ENCODE results near the gene RRP9. TPM values are rescaled to one million over a fixed set of nuclear protein-coding genes. Genes with fewer than 3 reads are reported as not detected.

RRP9 gene, protein sequence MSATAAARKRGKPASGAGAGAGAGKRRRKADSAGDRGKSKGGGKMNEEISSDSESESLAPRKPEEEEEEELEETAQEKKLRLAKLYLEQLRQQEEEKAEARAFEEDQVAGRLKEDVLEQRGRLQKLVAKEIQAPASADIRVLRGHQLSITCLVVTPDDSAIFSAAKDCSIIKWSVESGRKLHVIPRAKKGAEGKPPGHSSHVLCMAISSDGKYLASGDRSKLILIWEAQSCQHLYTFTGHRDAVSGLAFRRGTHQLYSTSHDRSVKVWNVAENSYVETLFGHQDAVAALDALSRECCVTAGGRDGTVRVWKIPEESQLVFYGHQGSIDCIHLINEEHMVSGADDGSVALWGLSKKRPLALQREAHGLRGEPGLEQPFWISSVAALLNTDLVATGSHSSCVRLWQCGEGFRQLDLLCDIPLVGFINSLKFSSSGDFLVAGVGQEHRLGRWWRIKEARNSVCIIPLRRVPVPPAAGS
- total RNA-seq (2022; extraction: Qiagen RNA extraction), result 36.3 to 47.6 TPM (median 41.9 TPM) in 5 replicates

DNA sequence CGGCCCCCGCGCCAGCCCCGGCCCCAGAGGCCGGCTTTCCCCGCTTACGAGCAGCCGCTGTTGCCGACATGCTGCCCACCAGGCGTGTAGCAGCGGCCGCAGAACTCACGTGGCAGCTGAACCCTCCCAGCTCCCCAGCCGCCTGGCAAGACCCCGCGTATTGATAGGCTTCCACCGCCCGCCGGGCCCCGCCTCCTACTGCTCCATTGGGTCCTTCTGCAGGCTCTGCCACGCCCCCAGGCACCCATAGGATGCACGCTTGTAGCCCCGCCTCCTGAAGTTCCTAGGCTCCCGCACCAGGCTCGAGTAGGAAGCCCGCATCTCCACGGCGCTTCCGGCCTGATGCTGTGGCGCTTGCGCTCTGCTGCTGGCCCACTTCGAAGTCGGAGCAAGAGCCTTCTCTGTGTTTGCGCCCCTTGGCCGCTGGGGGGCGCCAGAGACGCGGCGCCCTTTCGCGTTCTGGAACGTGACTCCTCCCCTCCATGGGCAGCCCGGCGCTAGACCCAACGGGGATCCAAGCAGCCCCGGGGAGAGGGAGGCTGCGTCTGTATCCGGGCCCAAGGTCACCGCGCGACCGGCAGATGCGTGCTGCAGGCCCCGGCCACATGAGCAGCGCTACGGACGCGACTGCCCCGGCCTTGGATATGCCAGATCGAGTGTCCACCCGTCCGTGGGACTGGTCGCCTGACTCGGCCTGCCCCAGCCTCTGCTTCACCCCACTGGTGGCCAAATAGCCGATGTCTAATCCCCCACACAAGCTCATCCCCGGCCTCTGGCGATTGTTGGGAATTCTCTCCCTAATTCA, at the start of gene RRP9, which contains the start of gene PARP3:
RRP9 (minus strand) TSS at position 107 of the 805 bp plus-strand sequence; CDS start at position 70, 37 bp downstream.
PARP3 (plus strand) TSS at position 566 of the 805 bp plus-strand sequence. CDS start 993 bp downstream, outside the sequence.

DNA sequence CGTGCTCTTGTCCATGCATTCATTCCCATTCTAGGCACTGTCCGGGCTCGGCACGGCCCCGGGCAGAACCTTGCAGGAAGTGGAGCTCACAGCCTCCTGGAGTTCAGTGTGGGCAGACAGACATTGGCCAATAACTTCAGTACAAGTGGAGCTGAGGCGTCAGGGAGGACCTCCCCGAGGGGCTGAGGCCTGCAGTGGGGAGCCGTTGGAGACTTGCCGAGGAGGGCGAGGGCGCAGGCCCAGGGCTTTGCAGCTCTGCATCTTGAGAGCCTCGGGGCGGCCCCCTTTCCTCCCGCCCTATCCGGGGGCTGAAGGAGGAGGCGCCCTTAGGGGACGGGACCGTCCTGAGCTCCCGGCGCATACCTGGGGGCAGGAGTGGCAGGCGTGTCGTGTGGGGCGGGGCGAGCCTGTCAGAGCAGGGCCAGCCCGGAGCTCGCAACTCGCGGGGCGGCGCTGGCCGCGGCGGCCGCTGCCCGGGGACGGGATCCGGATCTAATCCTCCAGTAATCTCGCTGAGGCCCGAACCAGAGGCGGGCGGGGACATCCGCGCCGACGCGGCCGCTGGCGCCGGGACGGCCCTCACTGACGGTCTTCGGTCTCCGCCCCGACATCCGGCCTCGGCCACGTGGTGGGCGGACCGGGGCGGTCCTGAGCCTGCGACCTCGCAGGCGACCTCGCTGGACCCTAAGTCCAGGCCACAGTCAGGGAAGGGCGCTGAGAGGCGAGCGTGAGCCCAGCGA, 41.3 kb upstream of the RRP9 start, which contains the start of gene ACY1:
ACY1 (plus strand) TSS at position 698 of the 740 bp plus-strand sequence. CDS start 530 bp downstream, outside the sequence.

DNA sequence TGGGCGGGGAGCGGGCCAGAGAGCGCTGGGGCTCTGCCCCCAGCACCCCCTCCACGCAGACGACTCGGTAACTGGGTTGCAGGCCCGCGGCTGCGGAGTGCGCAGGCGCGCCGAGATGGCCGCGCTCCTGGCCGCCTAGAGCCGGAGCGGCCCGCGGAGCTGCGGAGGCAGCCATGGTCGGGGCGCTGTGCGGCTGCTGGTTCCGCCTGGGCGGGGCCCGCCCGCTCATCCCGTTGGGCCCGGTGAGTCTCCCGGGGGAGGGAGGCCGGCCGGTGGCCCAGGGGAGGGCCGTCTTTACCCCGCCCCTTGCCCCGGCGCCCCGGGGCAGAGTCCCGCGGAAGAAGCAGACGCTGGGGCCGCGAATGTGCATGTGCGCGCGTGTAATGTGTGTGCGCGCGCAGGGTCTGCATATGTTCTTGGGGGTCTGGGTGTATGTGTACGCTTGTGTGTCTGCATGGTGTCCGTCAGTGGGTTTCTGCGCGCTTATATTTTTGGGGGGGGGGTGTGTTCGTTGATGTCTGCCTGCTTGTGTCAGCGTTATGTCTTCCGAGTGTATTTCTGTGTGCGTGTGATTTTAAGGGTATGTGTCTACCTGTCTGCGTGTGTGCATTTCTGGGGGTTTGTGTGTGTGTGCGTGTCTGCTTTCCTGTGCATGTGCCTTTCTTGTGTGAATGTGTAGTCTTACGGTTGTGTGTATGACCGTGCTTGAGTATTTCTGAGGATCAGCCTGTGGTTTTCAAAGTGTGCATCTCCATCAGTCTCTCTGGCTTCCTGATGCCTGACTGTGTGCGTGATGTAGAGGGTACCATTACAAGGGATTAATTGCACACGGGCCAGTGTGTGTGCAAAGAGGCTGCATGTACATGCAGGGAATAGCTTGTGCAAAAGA, 33.5 kb upstream of the RRP9 start, which contains the start of gene ABHD14A:
ABHD14A (plus strand) TSS at position 102 of the 889 bp plus-strand sequence; CDS start at position 174, 72 bp downstream.

DNA sequence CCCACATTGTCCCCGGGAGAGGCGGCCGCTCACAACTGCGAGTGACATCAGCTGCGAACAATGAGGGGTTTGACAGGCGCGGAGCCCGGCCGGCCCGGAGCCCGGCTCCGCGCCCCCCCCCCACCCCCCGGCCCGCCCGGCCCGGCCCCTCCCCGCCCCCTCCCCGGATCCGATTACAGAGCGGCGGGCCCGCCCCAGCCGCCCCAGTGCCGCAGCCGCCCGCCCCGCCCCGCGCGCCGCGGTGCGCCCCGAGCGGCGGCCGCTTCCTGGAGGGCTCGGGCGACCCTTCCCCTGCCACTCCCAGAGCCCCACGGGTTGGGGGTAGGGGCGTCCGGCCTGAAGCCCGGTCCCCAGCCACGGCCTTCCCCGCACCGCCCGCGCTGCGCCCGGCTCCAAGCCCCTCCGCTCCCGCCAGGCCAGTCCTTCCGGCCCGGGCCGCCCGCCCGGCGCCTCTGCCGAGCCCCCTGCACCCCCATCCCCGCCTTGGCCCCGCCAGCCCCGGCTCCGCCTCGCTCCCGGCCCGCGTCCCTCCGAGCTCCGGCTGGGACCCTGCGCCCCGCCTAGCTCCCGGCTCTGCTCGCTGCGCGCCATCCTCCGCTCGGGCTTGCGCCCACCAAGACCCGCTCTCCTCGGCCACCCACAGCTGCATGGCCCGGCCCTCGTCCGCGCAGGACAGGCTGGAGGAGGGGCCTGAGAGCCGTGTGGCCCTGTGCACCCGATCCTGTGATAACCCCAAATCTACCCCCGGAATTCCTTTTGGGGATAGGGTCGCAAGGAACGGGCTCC, 25.9 kb upstream of the RRP9 start, which contains the start of gene PCBP4:
PCBP4 (minus strand) TSS at position 71 of the 786 bp plus-strand sequence. CDS start 6,214 bp downstream, outside the sequence.

DNA sequence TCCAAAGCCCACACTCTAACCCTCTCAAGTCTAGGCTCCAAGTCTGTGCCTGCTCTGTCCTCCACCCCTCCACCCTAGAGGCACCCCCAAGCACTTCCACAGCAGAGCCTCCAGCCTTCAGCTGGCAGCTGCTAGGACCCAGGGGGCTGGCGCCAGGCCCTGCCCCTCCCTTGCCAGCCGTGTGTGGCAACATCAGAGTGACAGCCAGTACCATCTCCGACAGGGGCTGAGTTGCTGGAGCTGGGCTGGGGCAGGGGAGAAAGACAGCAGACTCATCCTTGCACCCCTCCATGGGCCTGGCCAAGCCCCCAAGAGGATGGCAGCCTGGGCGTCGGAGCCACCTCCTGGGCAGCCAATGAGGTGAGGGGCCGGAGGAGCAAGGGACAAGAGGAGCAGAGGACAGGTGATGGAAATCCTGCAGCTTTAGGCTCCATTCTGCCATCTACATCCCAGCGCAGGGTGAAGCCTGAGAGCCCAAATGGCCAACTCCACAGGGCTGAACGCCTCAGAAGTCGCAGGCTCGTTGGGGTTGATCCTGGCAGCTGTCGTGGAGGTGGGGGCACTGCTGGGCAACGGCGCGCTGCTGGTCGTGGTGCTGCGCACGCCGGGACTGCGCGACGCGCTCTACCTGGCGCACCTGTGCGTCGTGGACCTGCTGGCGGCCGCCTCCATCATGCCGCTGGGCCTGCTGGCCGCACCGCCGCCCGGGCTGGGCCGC, 13.6 kb upstream of the RRP9 start, which contains the start of gene GPR62:
GPR62 (plus strand) TSS at position 207 of the 718 bp plus-strand sequence; CDS start at position 479, 272 bp downstream.

Other genes with a start within 250 kb of the RRP9 start
- gene GRM2, start 234.8 kb downstream of the RRP9 start, total RNA-seq (2022; extraction: Qiagen RNA extraction), result 0.09 to 0.18 TPM (median 0.14 TPM) in 4 of 5 replicates, not detected in the other
- gene IQCF6, start 162.7 kb downstream of the RRP9 start, total RNA-seq (2022; extraction: Qiagen RNA extraction), result not detected in 5 replicates
- not detected in 5 replicates for gene IQCF2, start 80.3 kb downstream of the RRP9 start, total RNA-seq (2022; extraction: Qiagen RNA extraction)
- not detected in 5 replicates for gene IQCF5, start 66.3 kb downstream of the RRP9 start, total RNA-seq (2022; extraction: Qiagen RNA extraction)
- gene IQCF1, start 38.6 kb downstream of the RRP9 start, total RNA-seq (2022; extraction: Qiagen RNA extraction), result not detected in 5 replicates
- 8.0 to 11.1 TPM (median 9.0 TPM) in 5 replicates for gene PARP3, start 459 bp upstream of the RRP9 start, total RNA-seq (2022; extraction: Qiagen RNA extraction)
- not detected in 5 replicates for gene GPR62, start 13.5 kb upstream of the RRP9 start, total RNA-seq (2022; extraction: Qiagen RNA extraction)
- gene PCBP4, start 25.6 kb upstream of the RRP9 start, total RNA-seq (2022; extraction: Qiagen RNA extraction), result 12.1 to 14.2 TPM (median 13.3 TPM) in 5 replicates
- 28.2 to 33.9 TPM (median 32.5 TPM) in 5 replicates for gene ABHD14B, start 32.1 kb upstream of the RRP9 start, total RNA-seq (2022; extraction: Qiagen RNA extraction)
- gene ABHD14A, start 33.2 kb upstream of the RRP9 start, total RNA-seq (2022; extraction: Qiagen RNA extraction), result 10.0 to 16.8 TPM (median 14.4 TPM) in 5 replicates
- 21.2 to 26.4 TPM (median 24.4 TPM) in 5 replicates for gene ACY1, start 41.6 kb upstream of the RRP9 start, total RNA-seq (2022; extraction: Qiagen RNA extraction)
- 1,296 to 1,373 TPM (median 1,344 TPM) in 5 replicates for gene RPL29, start 54.0 kb upstream of the RRP9 start, total RNA-seq (2022; extraction: Qiagen RNA extraction)
- 20.4 to 21.4 TPM (median 21.2 TPM) in 5 replicates for gene DUSP7, start 114.7 kb upstream of the RRP9 start, total RNA-seq (2022; extraction: Qiagen RNA extraction)
- gene POC1A, start 212.5 kb upstream of the RRP9 start, total RNA-seq (2022; extraction: Qiagen RNA extraction), result 17.7 to 19.8 TPM (median 18.1 TPM) in 5 replicates